ENCODE results near the gene CCDC6.

DNA sequence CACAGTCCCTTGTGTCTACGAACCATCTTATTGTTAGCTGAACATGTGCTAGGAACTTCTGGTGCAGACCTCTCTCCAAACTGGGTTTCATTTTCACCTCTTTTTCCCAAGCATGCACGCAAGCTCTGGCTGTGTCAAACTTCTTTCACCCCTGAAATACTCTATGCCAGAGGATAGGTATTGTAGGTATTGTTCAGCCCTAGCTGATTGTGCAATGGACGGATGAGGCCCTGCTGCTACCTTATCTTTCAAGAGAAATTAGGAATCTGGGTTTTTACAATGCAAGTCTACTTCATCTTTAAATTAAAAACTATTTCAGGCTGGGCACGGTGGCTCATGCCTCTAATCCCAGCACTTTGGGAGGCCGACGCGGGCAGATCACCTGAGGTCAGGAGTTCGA, 124.8 kb downstream of the CCDC6 start:
- TF ChIP-seq, protein P1, sequence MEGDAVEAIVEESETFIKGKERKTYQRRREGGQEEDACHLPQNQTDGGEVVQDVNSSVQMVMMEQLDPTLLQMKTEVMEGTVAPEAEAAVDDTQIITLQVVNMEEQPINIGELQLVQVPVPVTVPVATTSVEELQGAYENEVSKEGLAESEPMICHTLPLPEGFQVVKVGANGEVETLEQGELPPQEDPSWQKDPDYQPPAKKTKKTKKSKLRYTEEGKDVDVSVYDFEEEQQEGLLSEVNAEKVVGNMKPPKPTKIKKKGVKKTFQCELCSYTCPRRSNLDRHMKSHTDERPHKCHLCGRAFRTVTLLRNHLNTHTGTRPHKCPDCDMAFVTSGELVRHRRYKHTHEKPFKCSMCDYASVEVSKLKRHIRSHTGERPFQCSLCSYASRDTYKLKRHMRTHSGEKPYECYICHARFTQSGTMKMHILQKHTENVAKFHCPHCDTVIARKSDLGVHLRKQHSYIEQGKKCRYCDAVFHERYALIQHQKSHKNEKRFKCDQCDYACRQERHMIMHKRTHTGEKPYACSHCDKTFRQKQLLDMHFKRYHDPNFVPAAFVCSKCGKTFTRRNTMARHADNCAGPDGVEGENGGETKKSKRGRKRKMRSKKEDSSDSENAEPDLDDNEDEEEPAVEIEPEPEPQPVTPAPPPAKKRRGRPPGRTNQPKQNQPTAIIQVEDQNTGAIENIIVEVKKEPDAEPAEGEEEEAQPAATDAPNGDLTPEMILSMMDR (IDR thresholded peaks at IDR 0.05) = no peak
- TF ChIP-seq POLR2A (IDR thresholded peaks at IDR 0.05) (no peak), POLR2AphosphoS5 (IDR thresholded peaks at IDR 0.05; ENCODE audit: insufficient read depth in 1 of 2, low read depth in 1 of 2) (no peak)

Measured in vagina (tissue), 2 donors.